ENCODE data around the gene LSM14B.

DNA sequence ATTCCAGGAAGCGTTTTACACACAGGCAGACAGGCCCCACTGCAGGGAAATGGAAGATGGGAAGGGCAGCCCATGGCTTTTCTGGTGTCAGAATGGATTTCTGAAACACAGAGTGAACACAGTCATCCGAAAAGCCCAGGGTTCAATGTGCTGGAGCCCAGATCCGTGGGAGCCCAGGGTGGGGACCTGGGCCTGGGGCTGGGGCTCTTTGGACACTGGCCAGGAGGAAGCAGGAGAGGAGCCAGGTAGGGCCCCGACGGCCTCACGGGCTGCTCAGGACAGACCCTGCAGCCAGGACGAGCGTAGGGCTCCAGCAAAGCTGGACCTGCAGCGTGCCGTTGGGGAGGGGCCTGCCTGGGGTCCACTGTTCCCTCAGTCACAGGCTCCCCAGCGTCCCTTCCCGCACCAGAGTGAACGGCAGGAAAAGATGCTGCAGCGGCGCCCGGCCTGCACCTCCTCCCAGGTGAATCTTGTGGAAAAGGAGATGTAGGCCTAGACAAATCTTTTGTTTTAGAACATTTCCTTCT, 24.3 kb upstream of the LSM14B start:
- TF ChIP-seq, protein P1, sequence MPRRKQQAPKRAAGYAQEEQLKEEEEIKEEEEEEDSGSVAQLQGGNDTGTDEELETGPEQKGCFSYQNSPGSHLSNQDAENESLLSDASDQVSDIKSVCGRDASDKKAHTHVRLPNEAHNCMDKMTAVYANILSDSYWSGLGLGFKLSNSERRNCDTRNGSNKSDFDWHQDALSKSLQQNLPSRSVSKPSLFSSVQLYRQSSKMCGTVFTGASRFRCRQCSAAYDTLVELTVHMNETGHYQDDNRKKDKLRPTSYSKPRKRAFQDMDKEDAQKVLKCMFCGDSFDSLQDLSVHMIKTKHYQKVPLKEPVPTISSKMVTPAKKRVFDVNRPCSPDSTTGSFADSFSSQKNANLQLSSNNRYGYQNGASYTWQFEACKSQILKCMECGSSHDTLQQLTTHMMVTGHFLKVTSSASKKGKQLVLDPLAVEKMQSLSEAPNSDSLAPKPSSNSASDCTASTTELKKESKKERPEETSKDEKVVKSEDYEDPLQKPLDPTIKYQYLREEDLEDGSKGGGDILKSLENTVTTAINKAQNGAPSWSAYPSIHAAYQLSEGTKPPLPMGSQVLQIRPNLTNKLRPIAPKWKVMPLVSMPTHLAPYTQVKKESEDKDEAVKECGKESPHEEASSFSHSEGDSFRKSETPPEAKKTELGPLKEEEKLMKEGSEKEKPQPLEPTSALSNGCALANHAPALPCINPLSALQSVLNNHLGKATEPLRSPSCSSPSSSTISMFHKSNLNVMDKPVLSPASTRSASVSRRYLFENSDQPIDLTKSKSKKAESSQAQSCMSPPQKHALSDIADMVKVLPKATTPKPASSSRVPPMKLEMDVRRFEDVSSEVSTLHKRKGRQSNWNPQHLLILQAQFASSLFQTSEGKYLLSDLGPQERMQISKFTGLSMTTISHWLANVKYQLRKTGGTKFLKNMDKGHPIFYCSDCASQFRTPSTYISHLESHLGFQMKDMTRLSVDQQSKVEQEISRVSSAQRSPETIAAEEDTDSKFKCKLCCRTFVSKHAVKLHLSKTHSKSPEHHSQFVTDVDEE (CRISPR knock-in tag; IDR thresholded peaks at IDR 0.05), result no peak
- TF ChIP-seq OSR1 (CRISPR knock-in tag; IDR thresholded peaks at IDR 0.05), result no peak
- TF ChIP-seq, protein P2, sequence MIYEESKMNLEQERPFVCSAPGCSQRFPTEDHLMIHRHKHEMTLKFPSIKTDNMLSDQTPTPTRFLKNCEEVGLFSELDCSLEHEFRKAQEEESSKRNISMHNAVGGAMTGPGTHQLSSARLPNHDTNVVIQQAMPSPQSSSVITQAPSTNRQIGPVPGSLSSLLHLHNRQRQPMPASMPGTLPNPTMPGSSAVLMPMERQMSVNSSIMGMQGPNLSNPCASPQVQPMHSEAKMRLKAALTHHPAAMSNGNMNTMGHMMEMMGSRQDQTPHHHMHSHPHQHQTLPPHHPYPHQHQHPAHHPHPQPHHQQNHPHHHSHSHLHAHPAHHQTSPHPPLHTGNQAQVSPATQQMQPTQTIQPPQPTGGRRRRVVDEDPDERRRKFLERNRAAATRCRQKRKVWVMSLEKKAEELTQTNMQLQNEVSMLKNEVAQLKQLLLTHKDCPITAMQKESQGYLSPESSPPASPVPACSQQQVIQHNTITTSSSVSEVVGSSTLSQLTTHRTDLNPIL (CRISPR knock-in tag; IDR thresholded peaks at IDR 0.05; ENCODE audit: low read depth), result no peak
- TF ChIP-seq, protein P3, sequence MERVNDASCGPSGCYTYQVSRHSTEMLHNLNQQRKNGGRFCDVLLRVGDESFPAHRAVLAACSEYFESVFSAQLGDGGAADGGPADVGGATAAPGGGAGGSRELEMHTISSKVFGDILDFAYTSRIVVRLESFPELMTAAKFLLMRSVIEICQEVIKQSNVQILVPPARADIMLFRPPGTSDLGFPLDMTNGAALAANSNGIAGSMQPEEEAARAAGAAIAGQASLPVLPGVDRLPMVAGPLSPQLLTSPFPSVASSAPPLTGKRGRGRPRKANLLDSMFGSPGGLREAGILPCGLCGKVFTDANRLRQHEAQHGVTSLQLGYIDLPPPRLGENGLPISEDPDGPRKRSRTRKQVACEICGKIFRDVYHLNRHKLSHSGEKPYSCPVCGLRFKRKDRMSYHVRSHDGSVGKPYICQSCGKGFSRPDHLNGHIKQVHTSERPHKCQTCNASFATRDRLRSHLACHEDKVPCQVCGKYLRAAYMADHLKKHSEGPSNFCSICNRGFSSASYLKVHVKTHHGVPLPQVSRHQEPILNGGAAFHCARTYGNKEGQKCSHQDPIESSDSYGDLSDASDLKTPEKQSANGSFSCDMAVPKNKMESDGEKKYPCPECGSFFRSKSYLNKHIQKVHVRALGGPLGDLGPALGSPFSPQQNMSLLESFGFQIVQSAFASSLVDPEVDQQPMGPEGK (CRISPR knock-in tag; IDR thresholded peaks at IDR 0.05; ENCODE audit: borderline replicate concordance), result no peak
- no peak for TF ChIP-seq ZFP30 (CRISPR knock-in tag; IDR thresholded peaks at IDR 0.05)
- TF ChIP-seq BACH2 (CRISPR knock-in tag; IDR thresholded peaks at IDR 0.05; ENCODE audit: borderline replicate concordance), result no peak
- no peak for TF ChIP-seq TOX (CRISPR knock-in tag; IDR thresholded peaks at IDR 0.05; ENCODE audit: borderline replicate concordance)

Data from SK-N-SH treated with all-trans-retinoic acid at 6 μM for 48 hours (cell line).